DND-41 (cell line): ENCODE measurements around the gene ELAVL1.

Experiments used
- CTCF ChIP-seq: IDR thresholded peaks from 2 replicates; pipeline ENCODE4 v1.5.1; 2012; ENCODE audit warnings: borderline replicate concordance, low read length, moderate library complexity, mild to moderate bottlenecking; ENCODE audit not compliant: poor library complexity, severe bottlenecking; ENCODE audit errors: extremely low read depth
- EZH2 ChIP-seq: IDR thresholded peaks from 3 replicates; pipeline ENCODE4 v1.6.1; 2012; ENCODE audit warnings: borderline replicate concordance, low read depth, mild to moderate bottlenecking, moderate library complexity, low read length, inconsistent platforms; ENCODE audit not compliant: severe bottlenecking

GRCh38 chr19:7994114-7994513 lies 11.3 kb downstream of the ELAVL1 start:
- TF ChIP-seq CTCF (no peak), EZH2 (no peak)
